B cell (primary cell): ENCODE measurements around the gene RIPOR2. TPM values are rescaled to one million over a fixed set of nuclear protein-coding genes. Genes with fewer than 3 reads are reported as not detected.

ENCODE experiments used
- ATAC-seq: fragments of 200-7000 bp; cut with Tn5 transposase; one replicate; pipeline ENCODE4 v1.10.0; 2021; ENCODE audit warnings: low read depth, mild to moderate bottlenecking, moderate number of reproducible peaks, moderate library complexity
- CTCF ChIA-PET: fragments of 350-600 bp; sonication (Branson Sonifier 250); formaldehyde crosslinking; loops from one replicate; lab custom pipeline; 2021; ENCODE audit warnings: antibody characterized with exemption, inconsistent platforms; lab: Charles Lee
- POLR2A ChIA-PET: fragments of 350-600 bp; sonication (Branson Sonifier 250); formaldehyde crosslinking; loops from one replicate; lab custom pipeline; 2021; ENCODE audit warnings: antibody characterized with exemption; lab: Charles Lee
- DNase-seq: peaks from one replicate; pipeline ENCODE4 v3.0.0; 2013
- H2AFZ ChIP-seq: 2 replicates; pipeline ENCODE4 v1.6.1; 2012; ENCODE audit warnings: mild to moderate bottlenecking, low read depth, low read length; ENCODE audit not compliant: insufficient read depth, poor library complexity, severe bottlenecking
- H3K27ac ChIP-seq, 2 donors: 1 replicate in 1 of 2; 2 replicates in 1 of 2; pipeline ENCODE4 v1.5.1; 2012 to 2013; ENCODE audit warnings: low read length in 2 of 2, mild to moderate bottlenecking in 2 of 2, moderate library complexity in 1 of 2
- H3K27me3 ChIP-seq, 4 experiments: fragments of 200-600 bp in 1 of 4; sonication (generic) in 1 of 4; replicated peaks in 1 of 4; 1 replicate in 2 of 4; 2 replicates in 2 of 4; pipeline versions ENCODE4 v1.6.1 to v1.7.0; 2013 to 2016; ENCODE audit warnings: low read length in 3 of 4, mild to moderate bottlenecking in 2 of 4, mixed read lengths in 1 of 4, moderate library complexity in 1 of 4; ENCODE audit not compliant: insufficient read depth in 4 of 4, control insufficient read depth in 3 of 4; ENCODE audit errors: control extremely low read depth in 1 of 4
- H3K36me3 ChIP-seq, 2 experiments: replicated peaks in 1 of 2; 1 replicate in 1 of 2; 2 replicates in 1 of 2; pipeline versions ENCODE4 v1.6.1 to v1.7.1; 2013; ENCODE audit warnings: low read length in 1 of 2; ENCODE audit not compliant: insufficient read depth in 2 of 2, control insufficient read depth in 1 of 2; ENCODE audit errors: control extremely low read depth in 1 of 2, extremely low read depth in 1 of 2
- H3K4me1 ChIP-seq, 2 donors: fragments of 200-600 bp in 1 of 2; sonication (generic) in 1 of 2; 1 replicate in 1 of 2; 2 replicates in 1 of 2; pipeline versions ENCODE4 v1.5.1 to v1.6.1; 2013 to 2017; ENCODE audit warnings: low read length in 2 of 2; ENCODE audit not compliant: control insufficient read depth in 2 of 2, insufficient read depth in 2 of 2
- H3K4me2 ChIP-seq: replicated peaks from 2 replicates; pipeline ENCODE3; 2012; ENCODE audit warnings: mild to moderate bottlenecking, low read depth, low read length; ENCODE audit not compliant: poor library complexity, severe bottlenecking
- H3K4me3 ChIP-seq, 5 experiments: fragments of 200-600 bp in 1 of 5; sonication (generic) in 1 of 5; 1 replicate in 3 of 5; 2 replicates in 2 of 5; pipeline versions ENCODE4 v1.5.1 to v1.7.0; 2011 to 2016; ENCODE audit warnings: low read length in 4 of 5, mild to moderate bottlenecking in 4 of 5, low read depth in 2 of 5, control low read depth in 1 of 5, moderate library complexity in 1 of 5; ENCODE audit not compliant: insufficient read depth in 1 of 5; ENCODE audit errors: control extremely low read depth in 1 of 5, extremely low read depth in 1 of 5
- H3K79me2 ChIP-seq: fragments of 200-600 bp; sonication (generic); one replicate; pipeline ENCODE4 v1.6.0; 2016; ENCODE audit warnings: low read length; ENCODE audit not compliant: control insufficient read depth, insufficient read depth
- H3K9ac ChIP-seq: fragments of 200-600 bp; sonication (generic); 2 replicates; pipeline ENCODE4 v1.6.1; 2017; ENCODE audit warnings: mild to moderate bottlenecking, low read length, moderate library complexity
- H3K9me3 ChIP-seq, 3 donors: one replicate each; pipeline versions ENCODE4 v1.6.1 to v1.7.1; 2013; ENCODE audit warnings: low read length in 2 of 3; ENCODE audit not compliant: control insufficient read depth in 2 of 3, insufficient read depth in 1 of 3; ENCODE audit errors: control extremely low read depth in 1 of 3
- H4K20me1 ChIP-seq: 2 replicates; pipeline ENCODE4 v1.6.0; 2012; ENCODE audit warnings: mild to moderate bottlenecking, low read length; ENCODE audit not compliant: insufficient read depth, control insufficient read depth, poor library complexity, severe bottlenecking
- H3K27ac Mint-ChIP-seq: one replicate; pipeline ENCODE4 v1.8.0; 2021; ENCODE audit warnings: mixed read lengths
- H3K27me3 Mint-ChIP-seq: one replicate; pipeline ENCODE4 v1.8.0; 2021; ENCODE audit warnings: mixed read lengths
- H3K4me1 Mint-ChIP-seq: one replicate; pipeline ENCODE4 v1.8.0; 2021; ENCODE audit warnings: mixed read lengths
- H3K4me3 Mint-ChIP-seq: one replicate; pipeline ENCODE4 v1.8.0; 2021; ENCODE audit warnings: mixed read lengths
- H3K9me3 Mint-ChIP-seq: one replicate; pipeline ENCODE4 v1.8.0; 2022; ENCODE audit warnings: mixed read lengths; ENCODE audit not compliant: insufficient read depth
- CTCF ChIP-seq: fragments of 200-600 bp; IDR thresholded peaks from one replicate; pipeline ENCODE4 v1.8.0; 2022; ENCODE audit warnings: antibody characterized with exemption, mild to moderate bottlenecking
- EZH2 ChIP-seq: IDR thresholded peaks from 2 replicates; pipeline ENCODE4 v1.6.1; 2012; ENCODE audit warnings: borderline replicate concordance, low read depth, mild to moderate bottlenecking, moderate library complexity, low read length; ENCODE audit not compliant: insufficient read depth, poor library complexity, severe bottlenecking
- WGBS: methylation state at CpG from one replicate; pipeline ENCODE4 v1.1.5; 2013; ENCODE audit warnings: missing lambda C conversion rate; ENCODE audit not compliant: insufficient coverage; 5-methylcytosine and 5-hydroxymethylcytosine counted together
- intact Hi-C: fragments of 100-400 bp; cut with micrococcal nuclease; formaldehyde crosslinking; loops from one replicate; pipeline ENCODE4 v1.10.0; 2022
- polyA plus RNA-seq: library from polyadenylated mRNA; depleted of rRNA; stranded (reverse); fragments of >200 nt; gene quantifications from 2 replicates; pipeline ENCODE4 v1.2.3, GENCODE V29; 2012
- total RNA-seq, 2 donors: library from RNA; stranded (reverse); fragments of 120-200 nt in 1 of 2; gene quantifications; 1 replicate in 1 of 2; 2 replicates in 1 of 2; pipeline versions ENCODE4 v1.2.3 to v1.2.4, GENCODE V29; 2013 to 2022

Gene RIPOR2
- total and polyA plus RNA-seq, 2 donors (not counting 1 experiment from before 2014, with no cell fraction given), result 300 to 430 TPM

- Mint-ChIP-seq H3K27me3 (no peaks in the 10 kb centered on the region), H3K4me3 (no peak overlapping the region), H3K4me1 (peaks cover 59% of the 10 kb centered on the region), H3K9me3 (no peaks in the 10 kb centered on the region), H3K27ac (no peak overlapping the region)
- ChIA-PET POLR2A (interaction anchor here (0.6 kb wide), 1 partner anchor 38 kb away, joined by 3 read pairs; no protein-coding TSS in a partner anchor), CTCF (interaction anchor here (0.9 to 4.6 kb wide), 5 partner anchors 10 to 63 kb away, joined by 3 to 30 read pairs (median 4); no protein-coding TSS in a partner anchor)
- no peaks in the 10 kb centered on the region for H4K20me1 ChIP-seq
- ATAC-seq (no peak), DNase-seq (no peak)
- no peak overlapping the region for H2AFZ ChIP-seq
- no peak for TF ChIP-seq EZH2
- no peak overlapping the region for H3K27ac ChIP-seq
- peaks cover 14 to 25% of the 10 kb centered on the region in 2 donors for H3K4me1 ChIP-seq
- H3K79me2 ChIP-seq, result peaks cover 90% of the 10 kb centered on the region
- WGBS, result 92% methylated on average over 2 of the region's 4 CpGs
- no peak overlapping the region for H3K9ac ChIP-seq
- H3K27me3 ChIP-seq, result no peaks in the 10 kb centered on the region
- H3K9me3 ChIP-seq, result no peaks in the 10 kb centered on the region
- intact Hi-C loops, result no loop called here
- H3K4me2 ChIP-seq, result no peak overlapping the region
- no peak overlapping the region for H3K4me3 ChIP-seq
- H3K36me3 ChIP-seq, result no peaks in the 10 kb centered on the region
These were observed 45.6 kb upstream of the RIPOR2 start for GRCh38 chr6:24981386-24981760.

- H3K4me1 Mint-ChIP-seq, result peaks cover 54% of the 10 kb centered on the region
- ChIA-PET CTCF (interaction anchor here (0.9 to 4.6 kb wide), 6 partner anchors 10 to 125 kb away, joined by 3 to 30 read pairs (median 4); no protein-coding TSS in a partner anchor), POLR2A (interaction anchor here (1.2 kb wide), 1 partner anchor 10 kb away, joined by 4 read pairs; no protein-coding TSS in a partner anchor)
- H3K4me3 Mint-ChIP-seq, result no peak overlapping the region
- ATAC-seq, result no peak
- no peak overlapping the region for H3K27ac ChIP-seq
- no CpG with 5 or more reads among the region's 4 CpGs for WGBS
- peaks cover 86% of the 10 kb centered on the region for H3K79me2 ChIP-seq
- H2AFZ ChIP-seq, result no peak overlapping the region
- no peaks in the 10 kb centered on the region for H3K9me3 ChIP-seq
- peaks cover 13 to 25% of the 10 kb centered on the region in 2 donors for H3K4me1 ChIP-seq
- H3K4me3 ChIP-seq, result no peak overlapping the region
- no peak overlapping the region for H3K9ac ChIP-seq
- intact Hi-C loops, result no loop called here
- TF ChIP-seq EZH2 (no peak), CTCF (no peak)
- no peaks in the 10 kb centered on the region for H3K9me3 Mint-ChIP-seq
- no peaks in the 10 kb centered on the region for H4K20me1 ChIP-seq
- peak overlapping the region; percentile 71 for H3K27ac Mint-ChIP-seq
- no peaks in the 10 kb centered on the region for H3K27me3 Mint-ChIP-seq
- H3K36me3 ChIP-seq, result no peaks in the 10 kb centered on the region
- DNase-seq, result no peak
- no peak overlapping the region for H3K4me2 ChIP-seq
- H3K27me3 ChIP-seq, result no peaks in the 10 kb centered on the region
These were observed 45.0 kb upstream of the RIPOR2 start for GRCh38 chr6:24980507-24981385.
